G401 (cell line): Measurements from ENCODE around the gene MAP3K14. TPM values are rescaled to one million over a fixed set of nuclear protein-coding genes. Genes with fewer than 3 reads are reported as not detected.
"Not testable (repeated sequence)": the region's sequence is repeated elsewhere in the genome, so short reads cannot be mapped to it uniquely, and the experiment has no call there.

Experiments
- DNase-seq: peaks from one replicate; pipeline ENCODE4 v3.0.0-alpha.2; 2015; ENCODE audit warnings: low spot score
- in situ Hi-C: cut with HindIII; loops from 2 replicates; pipeline ENCODE4 v1.10.0; 2016; ENCODE audit warnings: low sequenced_read_pairs, mixed read lengths
- total RNA-seq: library from RNA; depleted of rRNA; stranded (reverse); fragments of >200 nt; shearing (Covaris generic); gene quantifications from 2 replicates; pipeline ENCODE4 v1.2.3, GENCODE V29; 2014

Gene MAP3K14
- total RNA-seq, 1 experiment from 2014 or later = 17.8 TPM

- DNase-seq = no peak
- in situ Hi-C loops = no loop called here
Measured at GRCh38 chr17:45267436-45268055, 49.3 kb downstream of the MAP3K14 start.

- in situ Hi-C loops = no loop called here
- no peak for DNase-seq
Measured at GRCh38 chr17:45266372-45266926, 50.4 kb downstream of the MAP3K14 start.

DNA sequence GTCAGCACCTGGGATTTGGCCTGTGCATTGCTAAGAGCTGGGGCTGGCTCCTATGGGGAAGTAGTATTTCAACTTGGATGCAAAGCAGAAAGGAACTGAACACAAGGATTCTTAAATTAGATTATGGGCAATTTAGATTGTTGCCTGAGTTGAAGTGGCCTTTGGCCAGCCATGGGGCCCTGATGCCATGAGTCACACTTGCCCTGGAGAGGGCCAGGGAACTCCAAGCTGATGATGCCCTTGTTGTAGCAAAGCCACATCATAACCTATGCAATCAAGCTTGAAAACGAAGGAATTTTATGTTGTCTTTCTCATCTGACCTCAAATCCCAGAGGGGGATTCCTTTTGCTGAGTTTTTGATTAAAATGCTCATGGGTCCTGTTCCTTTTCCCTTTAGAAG is 51.0 kb downstream of the MAP3K14 start:
- in situ Hi-C loops = no loop called here
- no peak for DNase-seq

GRCh38 chr17:45264988-45265387 is 51.8 kb downstream of the MAP3K14 start:
- DNase-seq = no peak
- in situ Hi-C loops = no loop called here

DNA sequence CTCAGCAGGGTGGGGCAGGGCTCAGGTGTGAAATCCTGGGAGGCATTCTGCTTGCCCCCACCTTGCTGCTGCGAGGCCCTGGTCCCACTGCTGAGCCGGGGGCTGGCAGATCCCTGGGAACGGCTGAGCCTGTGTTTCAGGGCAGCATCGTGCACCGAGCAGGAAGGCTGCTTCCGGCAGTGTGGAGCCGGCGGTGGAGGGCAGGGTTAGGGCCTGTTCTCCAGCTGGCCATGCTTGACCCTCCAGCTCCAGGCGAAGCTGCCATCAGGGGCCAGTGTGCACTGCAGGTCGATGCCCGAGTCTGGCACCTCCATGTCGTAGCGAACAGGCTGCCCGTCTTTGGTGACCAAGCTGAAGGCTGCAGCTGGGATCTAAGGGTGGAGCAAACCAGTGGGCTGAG is 52.4 kb downstream of the MAP3K14 start:
- in situ Hi-C loops = no loop called here
- no peak for DNase-seq

DNA sequence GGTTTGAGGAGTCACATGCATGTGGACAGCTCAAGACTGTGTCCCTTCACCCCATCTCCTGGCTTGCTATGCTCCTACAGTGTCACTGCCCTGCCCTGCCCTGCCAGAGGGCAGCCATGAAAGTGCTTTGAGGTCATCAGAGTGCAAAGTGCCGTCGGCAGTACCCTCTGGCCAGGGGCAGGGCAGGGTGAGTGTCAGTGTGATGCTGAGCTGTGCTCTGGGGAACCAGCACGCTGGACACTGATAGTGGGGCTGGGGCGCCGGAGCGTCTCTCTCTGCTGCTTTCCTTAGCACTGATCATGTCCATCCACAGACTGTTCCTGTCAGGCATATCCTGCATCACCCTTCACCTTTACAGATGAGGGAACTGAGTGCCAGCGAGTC is 53.4 kb downstream of the MAP3K14 start:
- in situ Hi-C loops = no loop called here
- DNase-seq = no peak

GRCh38 chr17:45262516-45263476 is 54.0 kb downstream of the MAP3K14 start:
- peak; percentile 37 for DNase-seq
- in situ Hi-C loops = no loop called here

- DNase-seq = peak; percentile 78
- in situ Hi-C loops = no loop called here
Measured at GRCh38 chr17:45261577-45262515, 55.0 kb downstream of the MAP3K14 start, which contains the start of gene SPATA32. Gene SPATA32 (minus strand): TSS chr17:45262094. CDS start chr17:45262016, 78 bp downstream.

DNA sequence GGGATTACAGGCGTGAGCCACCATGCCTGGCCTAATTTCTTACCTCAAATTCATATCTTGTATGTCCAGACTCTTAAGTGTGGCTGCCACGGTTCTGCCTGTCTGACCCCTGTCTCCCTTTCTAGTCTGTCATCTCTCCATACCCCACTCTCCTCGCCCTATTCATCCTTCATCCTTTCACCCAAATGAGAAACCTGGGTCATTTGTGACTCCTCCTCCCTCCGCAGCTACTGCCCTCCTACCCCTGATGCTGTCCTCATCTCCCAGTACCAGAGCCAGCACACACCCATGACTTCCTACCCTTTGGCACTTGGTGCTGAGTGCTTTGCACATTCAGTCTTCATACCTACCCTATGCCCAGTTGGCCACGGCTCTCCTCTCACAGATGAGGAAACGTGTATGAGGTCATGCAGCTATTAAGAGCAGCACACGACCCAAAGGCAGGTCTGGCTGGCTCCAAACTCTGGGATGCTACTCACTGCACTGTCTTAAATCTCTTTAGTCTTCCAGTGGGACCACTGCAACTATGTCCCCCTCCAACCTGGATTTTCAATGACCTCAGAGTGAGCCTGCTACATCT is 56.5 kb downstream of the MAP3K14 start:
- in situ Hi-C loops = no loop called here

GRCh38 chr17:45258981-45259380 is 57.8 kb downstream of the MAP3K14 start:
- no peak for DNase-seq
- in situ Hi-C loops = no loop called here

More for the DNA sequence above, 56.5 kb downstream of the MAP3K14 start:
- DNase-seq = no peak

- in situ Hi-C loops = no loop called here
- no peak for DNase-seq
Measured at GRCh38 chr17:45257115-45257514, 59.7 kb downstream of the MAP3K14 start.

DNA sequence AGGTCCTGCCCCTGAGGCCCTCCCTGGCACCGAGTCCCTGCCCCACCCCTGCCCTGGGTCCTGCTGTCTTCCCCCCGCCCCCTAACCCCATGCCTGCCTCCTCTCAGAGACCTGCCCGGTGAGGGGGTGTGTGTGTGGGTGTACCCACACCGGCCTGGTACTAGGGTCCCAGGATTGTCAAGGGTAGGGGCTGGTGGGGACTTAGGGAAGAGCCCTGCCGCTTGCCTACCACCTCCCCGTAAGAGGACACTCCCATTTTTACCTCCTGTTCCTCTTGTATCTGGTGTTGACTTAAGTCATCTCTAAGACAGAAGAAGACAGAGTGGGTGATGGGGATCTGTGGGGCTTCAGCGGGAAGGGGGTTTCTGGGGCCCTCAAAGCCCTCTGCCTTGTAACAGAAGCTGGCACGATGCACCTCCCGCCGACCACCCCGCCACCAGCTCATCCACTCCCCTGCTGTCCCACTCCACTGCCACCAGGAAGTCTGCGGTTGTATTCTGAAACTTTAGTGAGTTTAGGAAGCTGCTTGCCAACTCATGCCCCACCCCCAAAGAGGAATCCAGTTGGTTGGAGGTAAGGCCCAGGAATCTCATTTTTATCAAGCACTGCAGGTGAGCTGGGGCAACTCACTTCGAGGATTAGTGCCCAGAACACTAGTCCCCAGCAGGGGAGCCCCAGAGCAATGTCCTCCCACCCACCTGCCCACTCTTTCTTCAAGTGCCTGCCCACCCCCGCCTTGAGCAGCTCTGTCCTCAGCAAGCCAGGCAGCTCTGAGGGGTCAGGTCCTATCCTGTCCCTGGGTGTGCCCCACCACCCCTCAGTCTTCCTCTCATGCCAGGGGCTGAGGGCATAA is 60.5 kb downstream of the MAP3K14 start:
- no peak for DNase-seq
- in situ Hi-C loops = no loop called here

- in situ Hi-C loops = no loop called here
- no peak for DNase-seq
Measured at GRCh38 chr17:45255358-45255757, 61.5 kb downstream of the MAP3K14 start.

- in situ Hi-C loops = no loop called here
- no peak for DNase-seq
Measured at GRCh38 chr17:45253879-45254278, 62.9 kb downstream of the MAP3K14 start.

DNA sequence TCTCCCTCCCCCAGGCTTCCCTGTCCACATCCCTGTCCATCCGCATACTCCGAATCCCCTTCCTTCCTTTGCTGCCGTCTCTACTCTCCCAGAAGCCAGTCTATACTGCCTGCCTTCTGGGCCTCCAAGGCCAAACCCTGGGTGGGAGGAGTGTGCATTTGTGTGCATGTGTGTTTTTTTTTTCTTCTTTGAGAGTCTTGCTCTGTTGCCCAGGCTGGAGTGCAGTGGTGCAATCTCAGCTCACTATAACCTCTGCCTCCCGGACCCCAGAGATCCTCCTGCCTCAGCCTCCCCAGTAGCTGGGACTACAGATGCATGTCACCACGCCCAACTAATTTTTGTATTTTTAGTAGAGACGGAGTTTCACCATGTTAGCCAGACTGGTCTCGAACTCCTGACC is 63.6 kb downstream of the MAP3K14 start:
- DNase-seq, in situ Hi-C loops: not testable (repeated sequence)

DNA sequence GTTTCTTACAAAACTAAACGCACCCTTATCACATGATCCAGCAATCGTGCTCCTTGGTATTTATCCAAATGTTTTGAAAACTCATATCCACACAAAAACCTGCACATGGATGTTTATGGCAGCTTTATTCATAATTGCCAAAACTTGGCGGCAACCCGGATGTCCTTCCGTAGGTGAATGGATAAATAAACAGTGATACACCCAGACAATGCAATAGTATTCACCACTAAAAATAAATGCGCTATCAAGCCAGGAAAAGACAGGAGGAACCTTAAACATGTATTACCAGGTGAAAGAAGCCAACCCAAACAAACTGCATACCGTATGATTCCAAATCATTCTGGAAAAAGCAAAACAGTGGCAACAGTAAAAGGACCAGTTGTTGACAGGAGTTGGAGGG is 64.9 kb downstream of the MAP3K14 start:
- in situ Hi-C loops = no loop called here
- no peak for DNase-seq

GRCh38 chr17:45248132-45248957 is 68.5 kb downstream of the MAP3K14 start:
- in situ Hi-C loops = loop anchor here (5.0 kb wide), 1 partner anchor 64 kb away; no protein-coding TSS in a partner anchor
- peak; percentile 34 for DNase-seq
